Measurements from ENCODE around the gene LTBP2. TPM values are rescaled to one million over a fixed set of nuclear protein-coding genes. Genes with fewer than 3 reads are reported as not detected.

The LTBP2 gene
- total RNA-seq, 3 donors from 2014 or later: 1.7 to 10.2 (median 3.0) TPM

DNA sequence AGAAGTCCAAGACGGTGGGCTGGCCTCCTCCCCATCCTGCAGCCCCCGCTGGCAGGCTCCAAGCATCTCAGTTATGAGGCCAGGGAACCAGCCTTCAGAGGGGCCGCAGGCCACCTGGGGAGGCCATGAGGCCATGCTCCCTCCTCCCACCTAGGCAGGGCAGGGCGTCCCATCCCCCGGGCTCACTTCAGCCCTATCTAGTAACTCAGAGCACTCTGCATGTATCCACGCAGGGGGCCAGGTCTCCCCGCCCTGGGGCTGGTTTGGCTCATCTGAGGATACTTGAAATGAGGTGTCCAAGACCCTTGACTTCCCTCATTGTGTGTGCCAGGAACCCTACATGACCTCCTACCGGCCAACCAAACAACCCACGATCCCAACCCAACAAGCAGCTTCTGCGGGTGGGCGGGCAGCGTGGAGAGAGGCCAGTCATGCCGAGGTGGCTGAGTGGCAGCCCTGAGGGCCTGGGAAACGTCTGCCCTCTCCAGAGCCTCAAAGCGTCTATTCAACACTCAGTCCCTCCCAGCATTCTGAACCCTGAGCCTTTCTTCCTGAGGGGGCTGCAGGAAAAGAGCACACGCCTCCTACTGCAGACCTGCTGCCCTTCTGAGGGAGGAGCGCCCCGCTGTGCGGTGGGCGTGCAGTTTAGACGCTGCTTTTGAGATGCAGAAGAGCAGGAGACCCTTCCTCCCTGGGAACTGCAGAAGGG, 101.7 kb downstream of the LTBP2 start:
- no peak for ATAC-seq
- no peak overlapping the region for H3K4me3 ChIP-seq
- DNase-seq: peak in 1 of 3 donors; percentile 13
- no peak for TF ChIP-seq CTCF (IDR thresholded peaks at IDR 0.05)
- intact Hi-C loops (cut with DNase I, micrococcal nuclease): no loop called here
- no peaks in the 10 kb centered on the region for H3K9me3 ChIP-seq
- no peaks in the 10 kb centered on the region for H3K36me3 ChIP-seq (ENCODE audit: low read depth)
- H3K4me1 ChIP-seq (ENCODE audit: low read depth): no peaks in the 10 kb centered on the region

DNA sequence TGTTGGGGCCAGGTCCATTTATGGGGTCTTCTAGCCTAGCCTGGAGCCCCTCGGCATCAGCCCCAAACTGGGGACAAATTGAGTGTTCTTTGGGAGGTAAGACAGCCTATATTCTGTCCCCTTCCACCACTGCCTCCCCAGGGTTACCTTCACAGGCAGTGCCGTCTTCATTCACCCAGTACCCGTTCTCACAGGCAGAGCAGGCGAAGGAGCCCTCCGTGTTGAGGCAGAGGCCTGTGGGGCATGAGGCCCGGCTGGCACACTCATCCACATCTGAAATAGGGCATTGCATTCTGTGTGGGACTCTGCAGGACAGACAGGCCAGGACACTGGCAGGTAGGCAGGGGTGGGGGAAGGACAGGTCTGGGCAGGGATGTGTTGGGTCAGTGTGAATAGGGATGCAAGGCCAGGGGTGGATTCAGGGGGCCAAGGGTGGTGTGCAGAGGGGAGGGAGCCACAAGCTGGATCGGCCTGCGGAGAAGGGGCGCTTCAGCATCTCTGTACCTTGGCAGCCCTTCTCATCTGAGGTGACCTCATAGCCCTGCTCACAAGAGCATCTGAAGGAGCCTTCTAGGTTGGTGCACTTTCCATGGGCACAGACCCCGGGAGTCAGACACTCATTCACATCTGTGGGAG, 102.3 kb downstream of the LTBP2 start:
- no peak for TF ChIP-seq CTCF (IDR thresholded peaks at IDR 0.05)
- ATAC-seq: no peak
- peak in 1 of 3 donors; percentile 20 for DNase-seq
- H3K4me1 ChIP-seq (ENCODE audit: low read depth): no peaks in the 10 kb centered on the region
- intact Hi-C loops (cut with DNase I, micrococcal nuclease): no loop called here
- no peak overlapping the region for H3K4me3 ChIP-seq
- no peaks in the 10 kb centered on the region for H3K9me3 ChIP-seq
- no peaks in the 10 kb centered on the region for H3K36me3 ChIP-seq (ENCODE audit: low read depth)

DNA sequence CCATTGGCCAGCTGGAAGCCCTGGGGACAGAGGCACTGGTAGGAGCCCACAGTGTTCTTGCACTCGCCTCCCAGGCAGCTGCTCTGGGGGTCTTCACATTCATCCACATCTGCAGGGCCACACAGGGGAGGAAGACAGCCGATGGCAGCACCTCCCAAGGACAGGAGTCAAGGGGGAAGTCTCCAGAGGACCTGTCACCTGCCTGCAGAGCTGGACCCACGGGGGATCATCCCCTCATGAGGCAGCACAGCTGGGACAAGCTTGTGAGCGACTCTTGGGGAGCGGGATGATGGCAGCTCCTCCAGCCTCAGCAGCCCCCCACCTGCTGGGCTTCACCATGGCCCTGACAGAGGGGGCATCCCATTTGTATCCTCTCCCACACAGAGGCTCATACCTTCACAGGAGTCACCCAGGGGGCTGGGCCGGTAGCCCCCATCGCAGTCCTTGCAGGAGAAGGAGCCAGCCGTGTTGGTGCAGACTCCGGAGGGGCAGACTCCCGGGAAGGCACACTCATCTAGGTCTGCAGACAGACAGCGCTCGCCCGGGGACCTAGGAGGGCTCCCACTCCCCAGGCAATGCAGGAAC, 103.1 kb downstream of the LTBP2 start:
- no peak for TF ChIP-seq CTCF (IDR thresholded peaks at IDR 0.05)
- no peaks in the 10 kb centered on the region for H3K4me1 ChIP-seq (ENCODE audit: low read depth)
- DNase-seq (peak in 1 of 3 donors; percentile 7), ATAC-seq (no peak)
- no peak overlapping the region for H3K4me3 ChIP-seq
- no peaks in the 10 kb centered on the region for H3K9me3 ChIP-seq
- no peaks in the 10 kb centered on the region for H3K36me3 ChIP-seq (ENCODE audit: low read depth)
- intact Hi-C loops (cut with DNase I, micrococcal nuclease): no loop called here

DNA sequence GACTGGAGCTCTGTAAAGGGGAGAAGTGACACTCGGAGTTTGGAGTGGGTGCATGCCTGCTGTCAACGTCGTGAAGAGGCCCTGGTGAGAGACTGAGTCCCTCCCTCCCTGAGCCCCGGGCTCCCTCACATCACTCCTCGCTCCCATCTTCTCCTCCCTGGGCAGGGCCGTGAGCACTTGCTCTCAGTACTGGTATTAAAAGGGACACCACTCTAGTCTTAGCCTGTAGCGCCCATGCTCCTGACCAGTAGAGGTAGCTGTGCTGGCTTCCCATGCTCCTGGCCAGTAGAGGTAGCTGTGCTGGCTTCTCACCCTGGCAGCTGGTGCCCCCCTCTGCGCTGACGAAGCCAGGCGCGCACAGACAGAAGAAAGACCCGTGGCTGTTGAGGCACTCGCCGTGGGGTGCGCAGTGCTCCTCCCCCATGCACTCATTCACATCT, 103.7 kb downstream of the LTBP2 start:
- DNase-seq: peak in 1 of 3 donors; percentile 3
- intact Hi-C loops (cut with DNase I, micrococcal nuclease): no loop called here

GRCh38 chr14:74507840-74508239, 104.2 kb downstream of the LTBP2 start:
- TF ChIP-seq CTCF (IDR thresholded peaks at IDR 0.05): no peak

More for the DNA sequence above, 103.7 kb downstream of the LTBP2 start:
- H3K36me3 ChIP-seq (ENCODE audit: low read depth): no peaks in the 10 kb centered on the region
- H3K4me1 ChIP-seq (ENCODE audit: low read depth): no peaks in the 10 kb centered on the region
- no peaks in the 10 kb centered on the region for H3K9me3 ChIP-seq
- no peak overlapping the region for H3K4me3 ChIP-seq
- TF ChIP-seq CTCF (IDR thresholded peaks at IDR 0.05): no peak
- ATAC-seq: no peak

More at GRCh38 chr14:74507840-74508239, 104.2 kb downstream of the LTBP2 start:
- Histone ChIP-seq H3K4me1 (ENCODE audit: low read depth) (no peaks in the 10 kb centered on the region), H3K9me3 (no peaks in the 10 kb centered on the region), H3K36me3 (ENCODE audit: low read depth) (no peaks in the 10 kb centered on the region), H3K4me3 (no peak overlapping the region)
- intact Hi-C loops (cut with DNase I, micrococcal nuclease): no loop called here
- DNase-seq (peak in 1 of 3 donors; percentile 9), ATAC-seq (no peak)

Measured in mucosa of descending colon (tissue), 3 donors.